Activated gamma-delta T cell treated with anti-CD3 and anti-CD28 coated beads, Interleukin-2, amount 50 U/mL, for 16 hours (primary cell): ENCODE results near the gene COL23A1.

Experiments used
- DNase-seq: peaks from one replicate; pipeline ENCODE4 v3.0.0-alpha.2; 2020; ENCODE audit warnings: low read depth

The COL23A1 gene

DNA sequence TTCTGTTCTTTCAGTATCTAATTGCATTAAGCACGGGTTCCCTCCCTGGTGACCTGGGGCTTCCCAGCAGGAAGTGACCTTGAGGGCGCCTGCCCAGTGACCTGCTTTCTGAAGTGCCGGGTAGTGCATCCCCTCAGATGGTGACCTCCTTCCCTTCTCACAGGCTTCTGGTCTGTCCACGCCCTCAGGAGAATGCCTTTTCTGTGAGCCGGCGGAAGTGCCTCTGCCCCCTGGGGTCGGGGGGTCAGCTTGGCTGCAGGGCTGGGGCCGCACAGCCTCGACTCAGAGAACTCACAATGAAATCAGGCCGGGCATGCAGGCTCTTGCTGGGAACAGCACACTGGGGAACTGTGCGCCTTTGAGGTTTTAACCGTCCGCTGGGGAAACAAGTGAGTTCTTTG lies 233.1 kb downstream of the COL23A1 start:
- DNase-seq = no peak

DNA sequence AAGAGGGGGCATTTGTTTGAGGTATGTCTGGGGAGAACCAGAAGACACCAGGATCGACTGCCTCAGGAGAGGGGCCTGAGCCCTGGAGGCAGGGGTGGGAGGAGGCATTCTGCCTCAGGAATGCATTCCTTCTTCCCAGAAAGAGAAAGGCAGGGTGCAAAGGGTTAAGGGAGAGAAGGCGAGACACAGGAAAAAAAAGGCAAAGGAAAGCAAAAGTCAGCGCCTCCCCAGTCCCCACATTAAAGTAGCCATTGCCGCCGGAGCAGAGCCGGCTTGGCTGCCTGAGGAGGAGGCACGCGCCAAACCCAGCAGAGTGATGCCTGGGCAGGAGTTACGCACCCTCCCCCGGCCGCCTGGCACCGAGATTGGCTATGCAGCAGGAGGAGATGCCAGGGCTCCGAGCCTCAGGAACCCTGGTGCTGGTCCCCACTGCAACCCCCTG lies 233.7 kb downstream of the COL23A1 start:
- no peak for DNase-seq

DNA sequence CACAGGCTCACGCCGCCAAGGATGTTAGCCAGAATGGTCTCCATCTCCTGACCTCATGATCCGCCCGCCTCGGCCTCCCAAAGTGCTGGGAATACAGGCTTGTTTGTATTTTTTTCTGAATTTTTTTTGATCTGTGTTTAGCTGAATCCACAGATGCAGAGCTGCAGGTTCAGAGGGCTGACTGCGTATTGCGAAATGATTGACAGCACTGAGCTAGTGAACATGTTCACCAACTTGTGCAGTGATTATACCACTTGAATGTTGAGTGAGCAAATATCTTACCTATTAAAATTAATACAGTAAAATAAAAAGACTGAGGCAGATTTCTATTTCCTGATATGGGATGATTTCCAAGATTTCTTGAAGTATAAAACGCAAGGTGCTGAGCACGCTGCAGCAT lies 234.5 kb downstream of the COL23A1 start:
- DNase-seq = no peak

DNA sequence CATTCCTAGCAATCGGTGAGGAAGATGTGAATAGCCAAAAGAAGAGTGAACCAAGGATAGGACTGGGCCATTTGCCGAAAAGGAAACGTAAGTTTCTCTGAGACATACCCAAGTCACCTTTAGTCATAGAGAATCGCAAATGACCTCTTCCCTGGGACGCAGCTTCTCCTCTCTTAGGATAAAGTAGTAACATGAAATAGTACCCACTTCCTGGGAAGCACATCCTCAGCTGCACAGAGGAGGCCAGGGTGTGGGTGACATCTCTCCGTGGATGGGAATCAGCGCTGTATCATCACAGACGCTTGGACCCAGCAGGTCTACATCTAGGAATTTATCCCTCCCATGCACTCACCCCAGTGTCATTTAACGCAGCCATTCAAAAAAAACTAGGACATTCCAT lies 236.7 kb downstream of the COL23A1 start:
- DNase-seq = no peak

DNA sequence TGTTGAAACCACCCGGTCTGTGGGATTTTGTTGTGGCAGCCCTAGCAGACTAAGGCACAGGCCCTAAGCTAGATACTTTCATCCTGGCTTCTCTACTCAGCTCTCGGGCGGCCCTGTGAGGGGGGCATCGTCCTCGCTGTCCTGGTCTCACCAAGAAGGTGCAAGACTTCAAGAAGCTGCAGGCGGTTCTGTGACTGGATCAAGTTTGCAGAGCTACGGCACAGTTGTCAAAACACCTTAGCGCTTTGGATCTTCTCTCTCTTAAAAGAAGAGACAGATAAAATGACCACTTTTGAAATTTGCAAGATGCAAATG lies 238.2 kb downstream of the COL23A1 start:
- DNase-seq = no peak

DNA sequence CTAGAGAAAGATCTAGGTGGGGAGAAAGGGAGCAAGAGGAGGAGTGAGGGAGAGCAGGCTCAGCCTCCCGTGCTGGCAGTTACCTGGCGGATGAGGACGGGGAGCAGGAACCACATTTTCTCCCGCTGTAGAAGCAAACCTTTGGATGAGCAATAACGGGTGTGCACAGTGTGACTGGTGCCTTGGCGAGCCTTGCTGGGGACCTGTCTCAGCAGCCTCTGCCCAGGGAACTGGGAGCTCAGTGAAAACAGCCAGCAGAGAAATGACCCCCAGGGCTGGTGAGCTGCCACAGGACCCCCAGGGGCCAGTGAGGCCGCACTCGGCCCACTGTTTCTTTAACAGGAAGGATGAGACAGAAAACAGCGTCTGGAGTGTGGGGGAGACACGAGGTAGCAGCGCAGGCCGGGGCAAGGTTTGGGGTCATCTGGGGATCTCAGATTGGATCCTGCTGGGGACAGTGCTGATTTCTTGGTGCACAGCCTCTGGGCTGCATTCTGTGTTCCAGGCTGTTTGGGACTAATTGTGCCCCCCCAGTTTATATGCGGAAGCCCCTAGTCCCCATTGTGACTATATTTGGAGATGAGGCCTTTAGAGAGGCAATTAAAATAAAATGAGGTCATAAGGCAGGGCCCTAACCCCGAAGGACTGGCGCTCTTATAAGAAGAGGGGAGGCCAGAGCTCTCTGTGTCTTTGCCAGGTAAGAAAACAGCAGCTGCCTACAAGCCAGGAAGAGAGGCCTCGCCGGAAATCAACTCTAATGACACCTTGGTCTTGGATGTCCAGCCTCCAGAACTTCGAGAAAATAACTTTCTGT lies 238.8 kb downstream of the COL23A1 start:
- no peak for DNase-seq

DNA sequence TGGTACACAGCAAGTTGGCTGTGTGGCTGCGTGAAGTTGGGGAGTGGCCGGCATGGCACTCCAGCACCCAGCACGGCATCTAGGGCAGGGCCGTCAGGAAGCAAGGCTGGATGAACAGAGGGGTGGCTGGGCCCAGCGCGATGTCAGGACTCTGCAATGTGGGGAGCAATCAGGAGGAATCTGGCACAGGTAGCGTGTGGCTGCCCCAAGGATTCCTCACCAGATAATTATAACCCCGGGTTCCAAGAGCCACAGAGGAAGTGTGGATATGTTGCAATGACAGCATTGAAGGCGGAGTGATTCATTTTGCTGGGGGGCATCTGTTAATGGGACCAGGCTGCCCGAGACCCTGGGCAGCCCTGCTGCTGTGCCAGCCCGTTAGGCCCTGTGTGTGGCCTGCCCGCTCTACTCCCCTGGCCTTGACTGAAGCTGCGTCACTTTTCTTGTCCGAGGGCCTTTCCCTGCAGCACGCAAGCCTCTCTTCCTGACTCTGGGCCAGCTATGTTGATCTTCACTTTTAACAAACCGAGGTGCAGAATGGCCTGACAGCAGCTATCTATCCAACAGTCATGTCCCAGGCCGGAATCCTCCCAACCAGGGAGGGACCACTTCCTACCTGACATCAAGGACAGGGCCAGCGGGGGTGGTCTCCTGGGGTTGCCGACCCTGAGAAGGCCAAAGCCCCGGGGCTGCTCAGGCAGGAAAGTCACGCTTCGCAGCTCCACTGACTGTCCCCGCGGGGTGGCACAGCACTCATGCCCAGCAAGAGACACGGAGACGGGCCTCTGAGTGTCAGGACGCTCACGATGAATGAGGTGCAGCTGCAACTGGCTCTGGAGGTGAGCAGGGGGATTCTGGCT lies 239.6 kb downstream of the COL23A1 start:
- no peak for DNase-seq

DNA sequence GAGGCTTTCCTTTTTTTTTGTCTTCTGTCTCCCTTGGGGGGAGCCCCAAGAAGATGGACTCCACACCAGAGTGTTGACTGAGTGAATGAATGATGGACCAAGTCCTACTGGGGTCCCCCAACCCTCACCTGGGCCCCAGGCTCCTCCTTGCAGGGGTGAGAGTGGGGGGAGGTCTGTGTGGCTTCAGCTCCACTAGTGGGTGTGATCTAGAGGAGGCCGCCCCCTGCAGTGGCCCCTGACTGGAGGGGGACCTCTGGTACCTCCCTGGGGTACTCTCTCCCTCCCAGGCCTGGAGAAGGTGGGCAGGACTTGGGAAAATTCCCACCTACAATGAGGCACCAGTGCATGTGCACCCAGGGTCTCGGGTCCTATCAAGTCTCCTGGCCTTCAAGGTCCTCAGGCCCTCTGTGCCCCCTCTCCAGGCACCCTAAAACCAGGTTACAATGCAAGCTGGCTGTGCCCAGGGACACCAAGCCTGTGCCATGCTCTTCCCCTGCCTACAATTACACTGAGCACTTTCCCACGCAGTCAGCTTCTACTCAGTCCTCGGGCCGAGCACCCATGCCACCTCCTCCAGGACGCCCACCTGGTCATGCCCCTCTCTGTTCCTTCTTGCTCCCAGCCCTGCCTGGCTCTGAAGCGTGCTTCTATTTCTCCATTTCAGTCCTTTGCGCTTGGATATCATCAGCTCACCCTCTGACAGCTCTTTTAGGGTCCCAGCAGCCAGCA lies 240.4 kb downstream of the COL23A1 start:
- no peak for DNase-seq

DNA sequence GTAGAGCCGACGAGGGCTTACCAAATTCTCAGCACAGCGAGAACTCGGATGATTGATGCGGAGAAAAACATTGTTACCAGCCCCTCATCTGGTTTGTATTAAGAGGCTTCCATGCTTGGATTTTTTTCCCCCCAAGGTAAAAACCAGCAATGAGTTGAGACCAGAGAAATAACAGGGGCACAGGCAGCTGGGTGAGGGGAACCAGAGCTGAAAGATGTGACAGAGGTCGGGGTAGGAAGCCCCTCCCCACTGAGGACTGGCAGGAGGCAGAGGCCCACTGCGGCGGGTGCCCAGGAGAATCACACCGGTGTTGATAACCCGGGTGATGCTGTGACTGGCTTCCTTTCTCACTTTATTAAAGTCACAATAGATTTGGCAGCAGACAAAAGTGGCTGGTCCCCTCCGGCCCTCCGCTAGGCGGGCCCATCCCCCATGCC lies 241.1 kb downstream of the COL23A1 start:
- no peak for DNase-seq

DNA sequence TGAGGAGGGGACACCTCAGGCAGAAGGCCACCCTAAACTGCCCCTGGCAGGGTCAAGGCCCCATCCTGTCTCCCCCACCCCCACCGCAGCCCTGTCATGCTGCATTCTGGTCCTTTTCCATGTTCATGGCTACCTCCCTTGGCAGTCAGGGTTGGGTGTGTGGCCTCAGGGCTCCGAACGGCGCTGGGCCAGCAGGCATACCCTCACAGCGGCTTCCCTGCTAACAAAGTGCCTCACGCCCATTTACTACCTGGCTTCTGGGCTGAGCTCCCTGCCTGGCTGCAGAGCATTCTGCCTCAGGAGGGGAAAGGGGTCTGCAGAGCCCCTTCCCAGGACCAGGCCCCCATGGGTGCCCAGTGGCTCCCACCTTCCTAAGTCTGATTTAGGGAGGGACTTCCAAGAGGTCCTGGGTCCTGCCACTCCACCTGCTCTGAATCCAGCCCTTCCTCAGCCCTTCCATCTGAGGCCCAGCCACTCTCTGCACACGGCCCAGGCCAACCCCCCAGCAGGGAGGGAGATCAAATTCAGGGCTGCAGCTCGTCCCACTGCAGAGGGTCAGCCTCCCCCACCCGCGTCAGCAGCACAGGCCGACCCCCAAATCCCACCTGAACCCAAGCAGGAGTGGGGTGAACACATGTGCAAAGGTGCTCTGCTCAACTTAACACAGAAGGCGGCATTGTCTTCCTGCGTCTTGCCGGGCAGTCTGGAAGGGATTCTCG lies 241.7 kb downstream of the COL23A1 start:
- DNase-seq = no peak

DNA sequence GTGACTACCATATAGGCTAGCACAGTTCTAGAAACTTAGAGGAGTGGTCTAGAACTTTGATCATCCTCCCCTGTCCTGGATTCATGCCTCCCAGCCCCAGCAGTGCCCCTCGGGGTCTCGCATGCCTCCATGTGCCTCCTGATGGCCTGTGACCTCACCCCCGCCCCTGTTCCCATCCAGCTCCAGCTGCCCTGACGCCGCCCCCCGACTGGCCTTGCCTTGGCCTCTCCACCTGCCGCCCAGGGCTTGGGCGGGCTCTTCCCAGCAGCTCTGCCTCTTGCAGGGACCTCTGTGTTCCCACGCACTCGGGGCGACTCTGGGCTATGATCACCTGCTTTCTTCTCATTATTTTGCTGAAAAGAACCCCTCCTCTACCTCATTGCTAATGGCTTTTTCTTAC lies 242.2 kb downstream of the COL23A1 start:
- DNase-seq = no peak

DNA sequence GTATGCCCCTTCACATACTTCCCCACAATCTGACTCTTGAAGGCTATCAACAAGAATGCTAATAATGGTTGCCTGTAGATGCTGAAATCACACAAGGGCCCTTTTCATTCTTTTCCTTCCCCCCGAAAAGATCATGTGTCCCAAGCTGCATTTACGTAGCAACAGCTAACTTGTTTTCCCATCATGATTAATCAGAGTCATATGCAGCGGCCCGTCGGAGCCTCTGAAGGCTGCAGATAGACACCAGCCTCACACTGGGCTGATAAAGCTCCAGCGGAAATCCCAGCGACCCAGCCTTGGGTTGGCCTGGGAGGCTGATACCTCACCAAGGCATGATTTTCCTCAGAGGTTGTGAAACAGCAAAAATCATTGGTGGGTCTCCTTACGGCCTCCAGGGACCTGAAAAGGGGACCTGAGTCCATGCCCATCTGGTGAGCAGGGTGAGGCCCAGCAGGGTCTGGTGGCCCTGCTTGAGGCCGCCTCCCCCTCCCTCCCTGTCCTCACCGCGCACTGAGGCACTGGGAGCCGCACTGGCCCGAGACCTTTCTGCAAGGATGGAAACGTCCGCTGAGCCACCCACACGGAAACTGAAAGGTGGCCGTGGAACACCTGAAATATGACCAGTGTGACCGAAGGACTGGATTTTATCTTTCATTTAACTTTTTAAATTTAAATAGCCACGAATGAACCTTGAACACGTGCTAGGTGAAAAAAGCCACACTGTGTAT lies 243.4 kb downstream of the COL23A1 start:
- no peak for DNase-seq

DNA sequence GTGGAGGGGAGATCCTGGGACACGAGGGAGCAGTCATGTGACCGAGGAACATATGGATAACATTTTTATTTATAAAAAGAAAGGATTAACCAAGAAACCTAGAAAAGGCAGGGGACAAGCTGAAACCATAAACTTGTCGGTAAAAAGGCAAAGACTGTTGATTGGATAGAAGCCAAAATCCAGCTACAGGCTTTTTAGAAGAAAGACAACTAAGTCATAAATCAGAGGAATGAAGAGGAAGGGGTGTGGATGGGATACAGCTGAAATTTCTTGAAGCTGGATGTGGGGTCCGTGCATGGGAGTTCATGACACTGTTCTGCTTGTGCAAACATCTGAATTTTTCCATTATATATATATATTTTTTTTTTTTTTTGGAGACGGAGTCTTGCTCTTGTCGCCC lies 246.9 kb downstream of the COL23A1 start:
- DNase-seq = no peak

DNA sequence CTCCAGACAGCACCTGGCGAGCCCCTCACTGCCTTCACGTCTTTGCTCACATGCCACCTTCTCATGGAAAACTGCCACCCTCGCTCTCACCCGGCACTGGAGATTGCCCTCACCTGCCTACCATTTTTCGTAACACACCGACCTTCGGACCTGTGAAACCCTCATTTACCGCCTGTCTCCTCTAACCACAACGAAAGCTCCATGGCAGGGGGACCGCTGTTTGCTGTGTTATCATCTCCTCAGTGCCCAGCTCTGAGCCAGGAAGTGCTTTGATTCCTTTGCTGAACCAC lies 248.4 kb downstream of the COL23A1 start:
- no peak for DNase-seq

DNA sequence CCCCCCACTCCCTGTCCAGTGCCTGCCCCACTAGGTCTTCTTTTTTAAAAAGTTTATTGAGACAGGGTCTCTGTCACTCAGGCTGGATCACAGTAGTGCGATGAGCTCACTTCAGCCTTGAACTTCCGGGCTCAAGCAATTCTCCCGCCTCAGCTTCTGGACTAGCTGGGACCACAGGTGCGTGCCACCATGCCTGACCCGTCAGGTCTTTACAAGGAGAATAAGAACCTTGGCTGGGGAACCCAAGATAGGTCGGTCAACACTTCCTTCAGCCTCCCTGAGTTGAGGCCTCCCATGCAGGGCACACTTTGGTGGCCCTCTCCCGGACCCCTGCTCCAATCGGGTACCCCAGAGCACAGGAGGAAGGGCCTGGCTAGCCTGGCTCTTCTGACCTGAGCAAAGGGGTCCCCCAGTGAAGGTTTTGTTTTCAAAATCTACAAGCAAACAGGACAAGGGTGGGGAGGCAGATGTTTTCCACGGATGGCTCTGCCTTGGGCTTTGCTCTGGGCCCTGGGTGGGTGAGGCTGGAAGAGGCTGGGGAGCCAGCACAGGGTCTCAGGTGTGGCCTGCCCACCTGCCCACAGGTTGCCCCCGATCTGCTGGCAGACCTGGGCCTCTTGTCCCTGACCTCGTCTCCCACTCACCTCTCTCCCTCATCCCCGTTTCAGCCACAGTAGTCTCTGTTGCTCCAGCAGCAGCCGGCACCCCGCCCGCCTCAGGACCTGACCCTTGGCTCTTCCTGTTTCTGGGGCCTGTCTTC lies 248.9 kb downstream of the COL23A1 start:
- DNase-seq = no peak

DNA sequence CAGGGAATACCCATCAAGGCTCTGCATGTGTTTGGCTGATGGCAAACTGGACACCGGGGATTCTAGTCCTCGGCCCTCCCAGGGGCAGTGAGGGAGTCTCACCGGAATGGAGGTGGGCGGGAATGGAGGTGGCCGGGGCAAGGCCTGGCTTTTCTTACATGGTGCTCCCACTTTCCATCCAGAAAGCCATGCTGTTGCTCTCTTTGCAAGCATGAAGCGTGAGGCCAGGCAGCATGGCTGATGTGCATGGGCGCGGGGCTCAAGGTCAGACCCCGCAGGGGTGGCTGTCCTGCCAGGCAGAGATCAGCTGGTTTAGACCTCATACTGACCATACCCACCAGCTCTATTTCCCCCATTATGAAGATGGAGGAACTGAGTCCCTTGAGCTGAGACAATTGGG lies 249.6 kb downstream of the COL23A1 start:
- no peak for DNase-seq

DNA sequence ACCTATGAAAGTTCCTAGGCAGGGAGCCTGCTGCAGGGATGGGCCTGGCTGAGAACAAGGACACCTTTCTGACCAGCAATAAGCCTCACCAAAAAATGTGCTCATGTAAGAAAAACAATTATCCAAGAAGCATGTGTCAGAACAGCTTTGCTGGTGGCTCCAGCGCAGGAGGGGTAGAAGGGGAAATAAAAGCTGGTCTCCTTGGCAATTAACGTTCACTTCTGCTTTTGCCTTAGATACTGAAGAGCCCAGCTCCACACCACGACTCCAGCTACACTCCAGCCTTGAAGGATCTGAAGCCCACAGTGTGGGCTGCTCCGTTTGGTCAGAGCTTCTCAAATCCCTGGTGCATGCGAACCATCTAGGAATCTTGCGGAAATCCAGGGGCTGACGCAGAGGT lies 250.0 kb downstream of the COL23A1 start:
- no peak for DNase-seq

DNA sequence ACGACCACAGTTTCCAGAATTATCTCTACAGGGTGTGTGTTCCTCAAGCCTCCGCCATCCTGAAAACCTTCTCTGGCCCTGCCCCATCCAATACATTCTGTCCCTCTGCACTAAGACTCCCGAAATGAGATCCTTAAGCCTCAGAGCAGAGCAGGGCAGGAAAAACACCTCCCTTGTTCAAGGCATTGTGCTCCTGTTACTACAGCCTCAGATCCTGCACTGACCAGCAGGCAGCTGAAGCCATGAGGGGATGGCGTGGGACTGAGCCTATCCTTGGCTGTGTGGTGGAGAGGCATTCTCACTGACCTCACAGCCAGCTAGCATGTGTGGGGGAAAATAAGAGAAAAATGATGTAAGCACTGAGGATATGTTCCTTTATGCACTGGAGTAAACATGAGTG lies 250.9 kb downstream of the COL23A1 start:
- DNase-seq = no peak

DNA sequence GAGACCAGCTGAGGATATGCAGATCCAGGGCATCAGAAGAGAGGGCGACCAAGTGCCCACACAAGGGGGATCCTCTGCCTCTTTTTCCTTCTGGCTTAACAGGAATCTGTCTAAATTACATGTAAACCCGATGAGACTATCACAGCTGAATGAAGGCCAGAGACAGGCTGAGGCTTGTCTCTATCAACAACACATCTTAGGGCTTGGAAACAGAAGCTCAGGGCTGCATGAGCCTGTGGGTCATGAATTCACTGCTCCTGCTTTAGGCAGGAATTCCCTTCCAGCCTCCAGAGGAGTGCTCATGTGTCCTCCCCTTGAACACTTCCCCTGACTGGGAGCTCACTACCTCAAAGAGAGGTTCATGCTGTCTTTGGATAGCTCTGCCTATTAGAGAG lies 251.4 kb downstream of the COL23A1 start:
- no peak for DNase-seq

DNA sequence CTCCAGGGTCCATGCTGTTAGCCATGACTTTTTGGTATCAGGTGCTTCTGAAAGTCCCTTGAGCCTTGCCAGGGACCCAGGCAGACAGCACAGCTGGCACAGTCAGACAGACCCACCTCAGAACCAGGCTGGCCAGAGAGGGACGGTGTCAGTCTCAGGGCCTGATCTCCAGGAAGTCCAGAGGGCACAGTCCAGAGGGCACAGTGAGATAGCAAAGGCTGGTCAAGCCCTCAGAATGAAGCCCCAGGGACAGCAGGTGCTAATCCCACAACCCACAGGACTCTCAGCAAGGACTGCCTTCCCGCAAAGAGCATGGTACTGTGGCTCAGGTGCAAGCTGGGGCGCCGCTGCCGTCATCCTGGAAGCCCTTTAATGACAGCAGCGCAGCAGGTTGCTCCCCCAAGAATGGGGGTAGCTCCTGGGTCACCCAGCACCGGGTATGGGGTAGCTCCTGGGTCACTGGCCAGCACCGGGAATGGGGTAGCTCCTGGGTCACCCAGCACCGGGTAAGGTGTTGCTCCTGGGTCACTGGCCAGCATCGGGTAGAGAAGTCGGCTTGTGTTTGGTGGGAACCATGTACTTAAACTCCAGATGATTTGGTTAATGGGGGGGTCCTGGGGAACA lies 252.0 kb downstream of the COL23A1 start:
- DNase-seq = no peak
